Naive thymus-derived CD8-positive, alpha-beta T cell (primary cell): ENCODE data around the gene ALPK3. TPM values are rescaled to one million over a fixed set of nuclear protein-coding genes. Genes with fewer than 3 reads are reported as not detected.

Source experiments
- ATAC-seq, 2 donors: fragments of 150-1000 bp; cut with Tn5 transposase in 1 of 2; sonication (Bioruptor Pico), chemical (Tn5 transposase) in 1 of 2; 1 replicate in 1 of 2; 2 replicates in 1 of 2; pipeline ENCODE4 v1.10.0; 2021; ENCODE audit warnings: mild to moderate bottlenecking in 2 of 2, moderate library complexity in 2 of 2
- POLR2A ChIA-PET: fragments of 350-600 bp; sonication (Branson Sonifier 250); formaldehyde crosslinking; loops from one replicate; lab custom pipeline; 2021; ENCODE audit warnings: antibody characterized with exemption; lab: Charles Lee
- DNase-seq, 10 donors: peaks; one replicate each; pipeline versions ENCODE4 v3.0.0 to v3.0.0-alpha.2; 2020 to 2022
- H3K27ac Mint-ChIP-seq, 10 donors: one replicate each; pipeline ENCODE4 v1.8.0; 2020 to 2022; ENCODE audit warnings: mild to moderate bottlenecking in 10 of 10, mixed read lengths in 10 of 10, moderate library complexity in 4 of 10, inconsistent platforms in 1 of 10
- H3K27me3 Mint-ChIP-seq, 5 donors: one replicate each; pipeline ENCODE4 v1.8.0; 2021 to 2022; ENCODE audit warnings: mixed read lengths in 5 of 5
- H3K36me3 Mint-ChIP-seq, 3 donors: one replicate each; pipeline ENCODE4 v1.8.0; 2020 to 2022; ENCODE audit warnings: mixed read lengths in 3 of 3, mild to moderate bottlenecking in 2 of 3, inconsistent platforms in 1 of 3
- H3K4me1 Mint-ChIP-seq, 4 donors: one replicate each; pipeline ENCODE4 v1.8.0; 2021 to 2022; ENCODE audit warnings: mixed read lengths in 4 of 4
- H3K4me3 Mint-ChIP-seq, 10 donors: one replicate each; pipeline ENCODE4 v1.8.0; 2020 to 2022; ENCODE audit warnings: mild to moderate bottlenecking in 10 of 10, mixed read lengths in 10 of 10, moderate library complexity in 6 of 10, inconsistent platforms in 1 of 10
- H3K9me3 Mint-ChIP-seq, 9 donors: one replicate each; pipeline ENCODE4 v1.8.0; 2020 to 2022; ENCODE audit warnings: mixed read lengths in 9 of 9, mild to moderate bottlenecking in 3 of 9, inconsistent platforms in 1 of 9, moderate library complexity in 1 of 9
- polyA plus RNA-seq, 3 donors: library from polyadenylated mRNA; unstranded; fragments of 300-500 nt; fragmentation: Illumina TruSeq; gene quantifications; one replicate each; pipeline ENCODE4 v1.2.3, GENCODE V29; 2021
- total RNA-seq, 8 experiments: library from RNA in 2 of 8; stranded (reverse) in 2 of 8; gene quantifications; one replicate each; pipeline ENCODE4 v1.2.3 and lab custom pipeline; 2021 to 2026

ALPK3 gene
- total and polyA plus RNA-seq, 5 experiments from 2014 or later, result 0.01 to 0.29 (median 0.11) TPM; not detected in 2

- no peak for ATAC-seq
- peaks cover 4 to 21% (median 10%) of the 10 kb centered on the region in 5 donors for H3K27me3 Mint-ChIP-seq
- DNase-seq, result no peak
- peak overlapping the region in 2 of 10 donors; percentile 35 to 55 for H3K4me3 Mint-ChIP-seq
- H3K36me3 Mint-ChIP-seq, result no peaks in the 10 kb centered on the region
- peaks cover 6 to 22% (median 15%) of the 10 kb centered on the region in 4 donors for H3K4me1 Mint-ChIP-seq
- H3K27ac Mint-ChIP-seq, result peak overlapping the region in 3 of 10 donors; percentile 12 to 75 (median 72)
- H3K9me3 Mint-ChIP-seq, result no peaks in the 10 kb centered on the region
- POLR2A ChIA-PET, result interaction anchor here (0.6 kb wide), 1 partner anchor 233 kb away, joined by 5 read pairs; no protein-coding TSS in a partner anchor
These were observed 418 bp downstream of the ALPK3 start for GRCh38 chr15:84817466-84818081.

GRCh38 chr15:84818261-84819131, 1.3 kb downstream of the ALPK3 start:
- Mint-ChIP-seq H3K4me1 (peaks cover 6 to 22% (median 15%) of the 10 kb centered on the region in 4 donors), H3K9me3 (no peaks in the 10 kb centered on the region), H3K27me3 (peaks cover 4 to 21% (median 10%) of the 10 kb centered on the region in 5 donors), H3K4me3 (peak overlapping the region in 7 of 10 donors; percentile 21 to 73 (median 43)), H3K27ac (peak overlapping the region in 6 of 10 donors; percentile 12 to 75 (median 54)), H3K36me3 (no peaks in the 10 kb centered on the region)
- ATAC-seq, result no peak
- POLR2A ChIA-PET, result interaction anchor here (0.5 to 0.6 kb wide), 2 partner anchors 205 to 234 kb away, joined by 4 to 5 read pairs; no protein-coding TSS in a partner anchor
- DNase-seq, result peak in 2 of 10 donors; percentile 12 to 37

DNA sequence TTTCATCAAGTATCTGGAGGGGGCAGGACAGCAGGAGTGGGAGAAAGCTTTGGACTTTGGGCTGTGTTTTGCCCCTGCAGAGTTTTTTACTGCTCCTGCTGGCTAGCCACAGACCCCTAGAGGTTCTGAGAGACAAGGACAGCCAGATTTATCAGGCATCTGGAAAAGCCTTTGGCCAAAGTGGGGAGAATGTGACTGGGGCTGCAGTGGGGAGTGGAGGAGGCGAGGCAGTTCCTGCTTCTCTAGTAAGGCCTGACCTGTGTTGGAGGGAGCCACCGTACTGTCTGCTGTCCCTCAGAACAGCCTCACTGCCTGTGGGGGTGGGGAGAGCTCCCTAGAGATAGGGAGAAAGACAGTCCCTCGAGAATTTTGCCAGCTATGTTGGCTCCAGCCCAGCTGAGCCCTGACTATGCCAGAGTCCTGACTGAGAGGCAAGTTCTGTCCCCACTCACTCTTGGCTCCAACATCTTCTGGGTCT, 2.2 kb downstream of the ALPK3 start:
- H3K36me3 Mint-ChIP-seq, result no peaks in the 10 kb centered on the region
- no peaks in the 10 kb centered on the region for H3K9me3 Mint-ChIP-seq
- peaks cover 4 to 21% (median 10%) of the 10 kb centered on the region in 5 donors for H3K27me3 Mint-ChIP-seq
- H3K27ac Mint-ChIP-seq, result peak overlapping the region in 1 of 10 donors; percentile 9
- POLR2A ChIA-PET, result no interaction called here
- peaks cover 6 to 22% (median 15%) of the 10 kb centered on the region in 4 donors for H3K4me1 Mint-ChIP-seq
- ATAC-seq, result no peak
- H3K4me3 Mint-ChIP-seq, result no peak overlapping the region
- no peak for DNase-seq

GRCh38 chr15:84819791-84820190, 2.6 kb downstream of the ALPK3 start:
- POLR2A ChIA-PET, result no interaction called here
- no peaks in the 10 kb centered on the region for H3K36me3 Mint-ChIP-seq
- H3K27ac Mint-ChIP-seq, result peak overlapping the region in 1 of 10 donors; percentile 29
- peaks cover 4 to 21% (median 10%) of the 10 kb centered on the region in 5 donors for H3K27me3 Mint-ChIP-seq
- DNase-seq (no peak), ATAC-seq (no peak)
- H3K9me3 Mint-ChIP-seq, result no peaks in the 10 kb centered on the region
- peaks cover 6 to 22% (median 15%) of the 10 kb centered on the region in 4 donors for H3K4me1 Mint-ChIP-seq
- no peak overlapping the region for H3K4me3 Mint-ChIP-seq

DNA sequence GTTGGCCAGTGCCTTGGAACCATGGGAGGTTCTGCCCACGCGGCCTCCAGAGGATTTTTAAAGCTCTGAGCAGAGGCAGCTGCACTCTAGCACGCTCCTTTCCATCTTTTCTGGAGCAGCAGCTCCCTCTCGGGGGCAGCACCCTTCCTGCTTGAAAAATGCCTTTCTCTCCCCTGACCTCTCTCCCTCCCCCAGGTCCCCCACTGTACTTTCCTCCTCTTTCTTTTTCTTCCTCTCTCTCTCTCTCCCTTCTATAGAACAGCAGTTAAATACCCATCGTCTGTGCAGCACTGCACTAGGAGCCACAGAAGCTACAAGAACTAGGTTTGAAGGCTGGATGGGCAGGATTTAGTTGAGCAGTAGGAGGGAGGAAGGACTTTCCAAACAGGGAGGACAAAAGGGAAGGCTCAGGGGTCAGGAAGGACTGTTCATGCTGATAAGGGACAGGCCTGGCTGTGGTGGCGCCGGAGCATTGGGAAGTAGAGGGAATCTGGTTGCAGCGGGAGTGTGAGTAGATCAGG, 4.4 kb downstream of the ALPK3 start:
- ATAC-seq, result no peak
- DNase-seq, result no peak
- POLR2A ChIA-PET, result interaction anchor here (0.6 kb wide), 1 partner anchor 156 kb away, joined by 4 read pairs; no protein-coding TSS in a partner anchor
- Mint-ChIP-seq H3K27me3 (peaks cover 3 to 8% (median 4%) of the 10 kb centered on the region in 5 donors), H3K4me3 (no peak overlapping the region), H3K9me3 (no peaks in the 10 kb centered on the region), H3K4me1 (peaks cover 6 to 19% (median 11%) of the 10 kb centered on the region in 4 donors), H3K27ac (peak overlapping the region in 2 of 10 donors; percentile 1 to 60), H3K36me3 (no peaks in the 10 kb centered on the region)

- POLR2A ChIA-PET, result no interaction called here
- Mint-ChIP-seq H3K9me3 (no peaks in the 10 kb centered on the region), H3K36me3 (no peaks in the 10 kb centered on the region), H3K4me3 (no peak overlapping the region), H3K27ac (no peak overlapping the region), H3K4me1 (peaks cover 6 to 15% (median 9%) of the 10 kb centered on the region in 4 donors), H3K27me3 (peaks cover 0 to 4% (median 2%) of the 10 kb centered on the region in 5 donors)
- no peak for ATAC-seq
- no peak for DNase-seq
These were observed 5.6 kb downstream of the ALPK3 start for GRCh38 chr15:84822653-84823281.

DNA sequence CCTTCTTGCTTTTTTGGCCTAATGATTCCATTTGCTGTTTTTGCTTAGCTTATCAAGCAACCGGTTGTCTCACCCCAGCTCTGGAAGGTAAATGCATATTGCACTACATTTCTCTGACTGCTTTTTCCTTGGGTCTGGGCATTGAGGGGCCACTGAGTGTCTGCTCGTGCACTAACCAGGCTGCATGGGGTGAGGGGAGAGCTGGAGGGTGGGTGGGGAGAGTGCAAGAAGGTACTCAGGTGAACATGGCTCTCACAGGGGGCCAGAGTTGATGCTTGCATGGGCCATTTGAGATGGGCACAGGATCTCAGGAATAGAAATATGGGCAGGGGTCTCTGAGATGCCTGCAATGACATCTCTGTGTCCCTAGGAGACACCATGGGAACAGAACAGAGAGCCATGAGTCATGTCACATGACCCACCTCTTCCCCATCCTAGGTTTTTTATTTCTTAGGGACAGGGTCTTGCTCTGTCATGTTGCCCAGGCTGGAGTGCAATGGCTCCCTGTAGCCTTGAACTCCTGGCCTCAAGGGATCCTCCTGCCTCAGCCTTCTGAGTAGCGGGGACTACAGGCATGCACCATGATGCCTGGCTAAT, 6.2 kb downstream of the ALPK3 start:
- no peaks in the 10 kb centered on the region for H3K36me3 Mint-ChIP-seq
- H3K27me3 Mint-ChIP-seq, result no peaks in the 10 kb centered on the region
- H3K4me1 Mint-ChIP-seq, result peaks cover 2 to 9% (median 4%) of the 10 kb centered on the region in 4 donors
- H3K4me3 Mint-ChIP-seq, result no peak overlapping the region
- POLR2A ChIA-PET, result no interaction called here
- no peaks in the 10 kb centered on the region for H3K9me3 Mint-ChIP-seq
- H3K27ac Mint-ChIP-seq, result no peak overlapping the region
- no peak for ATAC-seq
- DNase-seq, result no peak

DNA sequence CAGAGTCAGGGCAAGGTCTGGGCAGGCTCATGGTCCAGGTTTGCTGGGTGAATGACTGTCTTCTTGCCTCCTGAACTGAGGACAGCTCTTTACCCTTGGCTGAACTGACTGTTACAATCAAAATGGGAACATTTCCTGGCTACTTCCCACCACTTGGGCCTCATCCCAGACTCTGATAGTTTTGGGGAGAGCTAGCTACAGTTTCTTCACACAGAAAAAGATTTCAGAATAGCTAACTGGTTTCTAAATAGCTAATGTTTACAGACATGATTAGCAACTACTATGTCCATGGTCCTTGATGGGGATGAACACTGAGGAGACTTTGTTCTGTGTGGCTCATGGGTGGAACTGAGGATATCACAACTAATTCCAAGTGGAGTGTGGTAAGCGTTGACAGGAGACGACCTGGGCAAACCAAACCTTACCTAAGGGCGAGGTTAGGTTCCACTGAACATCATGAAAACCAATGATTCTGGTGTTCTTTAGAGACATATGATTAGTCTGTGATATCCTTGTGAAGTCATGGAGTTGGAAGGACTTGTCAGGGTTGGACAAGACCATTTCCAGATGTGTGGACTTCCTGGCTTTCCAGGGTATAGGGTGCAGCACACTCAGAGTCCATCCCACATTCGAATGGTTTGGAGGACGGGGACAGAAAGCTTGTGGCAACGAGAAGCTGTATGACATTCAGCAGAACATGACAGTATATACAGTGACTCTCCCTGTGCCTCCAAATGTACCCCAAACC, 7.3 kb downstream of the ALPK3 start:
- H3K36me3 Mint-ChIP-seq, result no peaks in the 10 kb centered on the region
- ATAC-seq, result no peak
- no peak overlapping the region for H3K27ac Mint-ChIP-seq
- no peak for DNase-seq
- H3K27me3 Mint-ChIP-seq, result no peaks in the 10 kb centered on the region
- H3K9me3 Mint-ChIP-seq, result no peaks in the 10 kb centered on the region
- no peak overlapping the region for H3K4me3 Mint-ChIP-seq
- POLR2A ChIA-PET, result no interaction called here
- peaks cover 0 to 2% (median 0%) of the 10 kb centered on the region in 4 donors for H3K4me1 Mint-ChIP-seq

- POLR2A ChIA-PET, result no interaction called here
- H3K9me3 Mint-ChIP-seq, result no peaks in the 10 kb centered on the region
- ATAC-seq, result no peak
These were observed 9.2 kb downstream of the ALPK3 start for GRCh38 chr15:84826369-84826823.

DNA sequence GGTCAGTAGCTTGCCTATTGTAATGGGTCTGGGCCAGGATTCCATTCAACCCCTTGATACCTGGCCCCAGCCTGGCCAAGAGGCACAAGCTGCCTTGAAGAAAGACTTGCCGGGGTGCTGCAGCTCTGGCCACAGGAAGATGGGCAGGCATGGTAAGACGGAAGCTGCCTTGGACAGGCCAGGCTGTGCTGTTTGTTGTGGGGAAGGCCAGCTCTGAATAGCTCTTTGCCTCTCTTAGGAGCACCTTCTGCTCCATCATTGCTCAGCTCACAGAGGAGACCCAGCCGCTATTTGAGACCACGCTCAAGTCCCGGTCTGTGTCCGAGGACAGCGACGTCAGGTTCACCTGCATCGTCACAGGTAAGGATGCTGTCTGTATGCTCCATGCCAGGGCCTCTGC, 10.1 kb downstream of the ALPK3 start:
- no peak overlapping the region for H3K4me3 Mint-ChIP-seq
- no peaks in the 10 kb centered on the region for H3K9me3 Mint-ChIP-seq
- POLR2A ChIA-PET, result no interaction called here
- no peak for ATAC-seq
- no peak overlapping the region for H3K27ac Mint-ChIP-seq
- H3K4me1 Mint-ChIP-seq, result no peaks in the 10 kb centered on the region
- DNase-seq, result no peak
- peaks cover 0 to 2% (median 0%) of the 10 kb centered on the region in 5 donors for H3K27me3 Mint-ChIP-seq
- no peaks in the 10 kb centered on the region for H3K36me3 Mint-ChIP-seq

More at GRCh38 chr15:84826369-84826823, 9.2 kb downstream of the ALPK3 start:
- no peak for DNase-seq
- H3K36me3 Mint-ChIP-seq, result no peaks in the 10 kb centered on the region
- H3K4me3 Mint-ChIP-seq, result no peak overlapping the region
- no peaks in the 10 kb centered on the region for H3K4me1 Mint-ChIP-seq
- H3K27ac Mint-ChIP-seq, result no peak overlapping the region
- peaks cover 0 to 2% (median 0%) of the 10 kb centered on the region in 5 donors for H3K27me3 Mint-ChIP-seq

DNA sequence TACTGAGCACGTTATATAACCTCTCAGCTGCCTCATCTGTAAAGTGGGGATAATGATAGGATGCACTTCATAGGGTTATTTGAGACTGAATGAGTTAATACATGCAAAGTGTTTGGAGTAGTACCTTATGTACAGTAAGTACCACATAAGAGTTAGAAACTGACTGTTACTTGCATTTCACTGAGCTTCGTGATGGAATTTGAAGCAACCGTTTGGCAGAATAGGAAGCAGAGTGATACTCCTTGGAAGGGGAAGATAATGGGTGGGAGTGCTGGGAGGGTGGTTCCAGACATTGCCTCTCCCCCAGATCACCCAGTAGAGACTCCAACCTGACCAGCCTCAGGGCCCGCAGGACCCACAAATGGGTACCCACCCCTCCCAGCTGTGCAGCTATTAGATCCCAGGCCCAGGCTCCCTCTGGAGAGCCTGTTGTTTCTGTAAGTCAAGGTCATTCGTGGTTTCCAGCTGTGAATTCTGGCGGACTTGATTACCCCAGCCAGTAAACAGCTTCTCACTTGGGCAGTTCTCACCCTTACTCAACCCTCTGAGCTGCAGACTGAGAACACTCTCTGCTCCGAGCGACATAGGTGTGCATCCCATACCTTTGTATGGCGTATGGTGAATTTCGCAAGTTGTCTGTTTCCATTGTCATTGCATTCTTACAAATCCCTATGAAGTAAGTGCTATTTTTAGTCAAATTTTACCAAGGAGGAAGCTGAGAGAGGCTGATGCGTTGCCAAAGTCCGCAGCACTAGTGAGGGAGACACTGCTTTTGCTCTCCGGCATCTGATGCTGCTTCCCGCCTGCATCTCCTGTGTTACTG, 11.1 kb downstream of the ALPK3 start:
- Mint-ChIP-seq H3K9me3 (no peaks in the 10 kb centered on the region), H3K27ac (no peak overlapping the region), H3K4me1 (no peaks in the 10 kb centered on the region), H3K4me3 (no peak overlapping the region), H3K27me3 (peaks cover 0 to 2% (median 0%) of the 10 kb centered on the region in 5 donors), H3K36me3 (no peaks in the 10 kb centered on the region)
- ATAC-seq, result no peak
- POLR2A ChIA-PET, result no interaction called here
- DNase-seq, result no peak
